Ovary (tissue), 3 donors: Measurements from ENCODE around the gene ELL2.

Experiments used
- CTCF ChIP-seq, 3 donors: fragments of 450-650 bp in 2 of 3; fragments of 200-600 bp in 1 of 3; IDR thresholded peaks; one replicate each; pipeline versions ENCODE4 v1.5.1 to v1.8.0; 2016 to 2022; ENCODE audit warnings: antibody characterized with exemption in 3 of 3, mild to moderate bottlenecking in 1 of 3
- EP300 ChIP-seq: sonication (generic); formaldehyde crosslinking; IDR thresholded peaks from one replicate; pipeline ENCODE4 v1.6.1; 2017; ENCODE audit warnings: antibody characterized with exemption
- POLR2A ChIP-seq: fragments of 450-650 bp; IDR thresholded peaks from one replicate; pipeline ENCODE4 v1.6.1; 2017; ENCODE audit warnings: antibody characterized with exemption, mild to moderate bottlenecking, moderate library complexity
- donor health status: DM: no; HTN: no; CAD: no.

DNA sequence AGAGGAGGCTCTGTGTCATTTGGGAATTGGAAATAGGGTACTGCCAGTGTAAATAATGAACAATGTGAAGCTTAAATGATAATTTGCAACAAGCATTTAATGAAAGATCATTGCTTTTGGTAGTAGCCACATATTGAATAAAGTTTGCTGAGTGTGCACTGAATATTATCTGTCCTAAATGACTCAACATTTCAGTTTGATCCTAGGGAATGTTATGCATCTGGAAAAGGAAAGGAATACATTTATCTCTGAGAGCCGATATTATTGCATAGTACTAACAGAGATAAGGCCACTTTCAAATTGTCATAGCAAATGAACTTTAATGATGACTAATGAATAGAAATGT lies 8.7 kb upstream of the ELL2 start:
- TF ChIP-seq CTCF (IDR thresholded peaks at IDR 0.05) (no peak), POLR2A (no peak), EP300 (no peak)
